Tibial nerve (tissue), 4 donors: Measurements from ENCODE around the gene SUSD4.

Source experiments
- CTCF ChIP-seq, 5 experiments: fragments of 200-600 bp in 3 of 5; fragments of 450-650 bp in 2 of 5; sonication (generic) in 3 of 5; IDR thresholded peaks; one replicate each; pipeline ENCODE4 v1.5.1; 2016 to 2019; ENCODE audit warnings: antibody characterized with exemption in 5 of 5, mild to moderate bottlenecking in 3 of 5, moderate library complexity in 2 of 5
- EP300 ChIP-seq, 2 donors: sonication (generic); formaldehyde crosslinking; IDR thresholded peaks; one replicate each; pipeline ENCODE4 v1.6.1; 2017; ENCODE audit warnings: antibody characterized with exemption in 2 of 2, mild to moderate bottlenecking in 1 of 2
- POLR2A ChIP-seq, 2 donors: fragments of 450-650 bp; IDR thresholded peaks; one replicate each; pipeline ENCODE4 v1.6.1; 2017; ENCODE audit warnings: antibody characterized with exemption in 2 of 2, mild to moderate bottlenecking in 2 of 2, moderate library complexity in 2 of 2

- no peak for TF ChIP-seq EP300 (IDR thresholded peaks at IDR 0.05)
- no peak for TF ChIP-seq CTCF (IDR thresholded peaks at IDR 0.05)
- no peak for TF ChIP-seq POLR2A (IDR thresholded peaks at IDR 0.05)
These were observed 165.4 kb downstream of the SUSD4 start for GRCh38 chr1:223198628-223198965.
